Fibroblast of skin of left quadriceps (primary cell): ENCODE results near the gene ASAH2B.
"Not testable (repeated sequence)": the region's sequence is repeated elsewhere in the genome, so short reads cannot be mapped to it uniquely, and the experiment has no call there.

Experiments used
- DNase-seq, 2 experiments: peaks; one replicate each; pipeline ENCODE4 v3.0.0-alpha.2; 2013; ENCODE audit warnings: low read depth in 2 of 2

Gene ASAH2B

DNA sequence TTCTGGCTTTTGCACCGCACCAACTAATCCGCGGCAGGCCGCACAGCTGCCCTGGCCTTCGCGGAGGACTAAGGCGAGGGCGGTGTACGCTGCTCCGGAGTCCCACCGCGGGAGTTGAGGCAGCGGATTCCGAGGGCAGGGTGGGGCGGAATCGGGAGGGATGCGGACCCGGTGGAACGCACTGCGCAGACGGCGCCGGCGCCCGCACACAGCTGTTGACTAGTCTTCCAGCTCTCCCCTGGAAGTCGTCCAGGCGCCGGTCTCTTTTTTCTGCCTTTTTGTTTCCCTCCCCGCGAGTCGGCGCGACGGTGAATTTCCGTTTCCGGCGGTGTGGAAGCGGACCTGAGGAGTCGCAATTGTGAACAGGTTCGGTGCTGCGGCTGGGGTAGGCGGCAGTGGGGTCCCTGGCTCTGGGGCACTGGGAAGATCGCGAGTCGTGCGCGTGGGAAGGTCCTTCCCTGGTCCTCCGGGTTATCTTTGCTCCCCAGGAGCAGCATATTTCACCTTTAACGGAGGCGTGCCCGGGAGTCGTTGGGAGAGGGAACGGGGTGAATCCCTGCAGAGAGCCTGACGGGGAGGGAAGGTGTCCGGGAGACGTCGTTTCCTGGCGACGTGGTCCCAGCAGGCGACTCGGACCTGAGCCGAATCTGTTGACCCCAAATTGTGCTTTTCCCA, at the start of gene ASAH2B:
ASAH2B (plus strand) TSS at position 319 of the 675 bp plus-strand sequence. CDS start 5,195 bp downstream, outside the sequence.
- DNase-seq: peak; percentile 56 to 58

DNA sequence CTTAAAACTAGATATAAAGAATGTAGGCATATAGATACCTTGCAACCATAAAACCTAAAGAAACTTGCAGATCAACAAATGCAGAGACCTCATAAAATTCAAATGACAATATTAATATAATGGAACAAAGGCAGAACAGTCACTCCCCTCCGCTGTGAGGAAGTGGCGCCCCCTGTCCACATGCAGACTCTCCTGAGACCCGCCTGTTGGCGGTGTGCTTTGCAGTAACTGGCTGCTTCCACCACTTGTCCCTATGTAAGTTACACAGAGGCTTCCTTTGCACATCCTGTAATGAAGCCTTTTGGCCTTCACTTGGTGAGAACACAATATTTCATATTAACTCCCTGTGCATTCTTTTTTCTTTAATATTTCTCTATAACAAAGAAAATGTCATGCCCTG, 41.9 kb upstream of the ASAH2B start:
- DNase-seq: not testable (repeated sequence)

DNA sequence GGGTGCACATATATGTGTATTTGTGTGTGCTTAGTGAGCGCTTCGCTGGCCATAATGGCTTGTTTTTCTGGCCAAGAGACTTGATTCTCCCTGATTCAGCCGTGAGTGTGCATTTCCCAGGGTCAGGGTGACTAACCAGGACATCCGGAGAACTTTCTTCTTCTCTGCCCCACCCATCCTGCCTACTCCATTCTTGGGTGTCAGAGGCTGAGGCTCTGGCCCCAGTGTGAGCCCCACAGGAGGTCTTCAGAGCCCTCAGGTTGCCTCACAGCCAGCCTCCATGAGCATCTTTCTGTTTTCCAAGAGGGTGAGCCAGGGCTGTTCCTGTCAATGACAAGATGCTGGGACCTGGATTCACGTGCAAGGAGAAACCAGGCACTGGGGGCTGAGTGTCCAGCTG, 37.8 kb upstream of the ASAH2B start:
- DNase-seq: not testable (repeated sequence)

DNA sequence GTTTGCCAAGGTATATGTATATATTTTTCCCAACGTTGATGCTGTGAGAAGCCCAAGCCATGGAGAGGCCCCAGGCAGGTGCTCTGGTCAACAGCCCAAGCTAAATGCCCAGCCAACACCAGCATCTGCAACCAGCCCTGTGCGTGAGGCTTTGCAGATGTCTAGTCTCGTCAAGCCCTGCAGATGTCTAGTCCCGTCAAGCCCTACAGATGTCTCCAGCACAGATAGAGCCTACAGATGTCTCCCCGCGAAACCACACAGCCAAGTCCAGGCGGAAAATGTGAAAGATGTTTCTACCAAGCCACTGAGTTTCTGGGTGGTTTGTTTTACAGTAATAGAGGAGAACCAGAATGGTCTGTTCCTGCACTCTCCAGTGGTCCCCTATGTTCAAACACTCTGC, 36.7 kb upstream of the ASAH2B start:
- DNase-seq: not testable (repeated sequence)

DNA sequence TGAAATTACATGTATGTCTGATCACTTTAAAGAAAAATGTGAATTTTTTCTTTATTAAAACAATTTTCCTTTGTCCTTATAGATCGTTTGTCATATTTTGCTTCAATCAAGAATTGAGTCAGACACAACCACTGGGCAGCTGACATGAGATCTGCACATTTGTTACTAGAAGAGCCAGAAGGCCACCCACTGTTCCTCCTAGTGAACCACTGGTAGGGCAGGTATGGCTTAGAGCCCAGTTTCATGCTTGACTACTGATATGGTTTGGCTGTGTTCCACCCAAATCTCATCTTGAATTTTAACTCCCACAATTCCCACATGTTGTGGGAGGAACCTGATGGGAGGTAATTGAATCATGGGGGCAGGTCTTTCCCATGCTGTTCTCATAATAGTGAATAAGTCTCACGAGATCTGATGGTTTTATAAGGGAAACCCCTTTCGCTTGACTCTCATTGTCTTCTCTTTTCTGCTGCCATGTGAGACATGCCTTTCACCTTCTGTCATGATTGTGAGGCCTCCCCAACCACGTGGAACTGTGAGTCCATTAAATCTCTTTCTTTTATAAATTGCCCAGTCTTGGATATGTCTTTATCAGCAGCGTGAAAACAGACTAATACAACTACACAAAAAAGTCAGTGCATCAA, 35.2 kb upstream of the ASAH2B start:
- peak in 1 of 2 experiments; percentile 0 for DNase-seq

DNA sequence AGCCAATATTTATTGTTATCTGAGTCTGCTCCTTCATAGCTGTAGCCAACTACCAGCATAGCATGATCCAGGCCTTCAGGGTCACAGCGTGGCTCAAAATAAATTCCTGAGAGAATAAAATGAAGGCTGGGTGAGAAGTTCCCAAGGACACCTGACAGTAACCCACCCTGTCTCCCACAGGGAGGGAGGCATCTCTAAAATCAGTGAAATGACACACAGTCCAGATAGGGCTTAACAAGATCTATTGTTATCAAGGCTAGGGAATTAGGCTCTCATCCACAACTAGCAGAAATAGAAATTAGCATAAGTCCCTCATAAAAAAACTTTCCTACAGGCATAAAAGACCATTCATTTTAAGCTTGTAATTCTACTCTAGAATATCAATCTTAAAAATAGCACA, 33.7 kb upstream of the ASAH2B start:
- DNase-seq: not testable (repeated sequence)

DNA sequence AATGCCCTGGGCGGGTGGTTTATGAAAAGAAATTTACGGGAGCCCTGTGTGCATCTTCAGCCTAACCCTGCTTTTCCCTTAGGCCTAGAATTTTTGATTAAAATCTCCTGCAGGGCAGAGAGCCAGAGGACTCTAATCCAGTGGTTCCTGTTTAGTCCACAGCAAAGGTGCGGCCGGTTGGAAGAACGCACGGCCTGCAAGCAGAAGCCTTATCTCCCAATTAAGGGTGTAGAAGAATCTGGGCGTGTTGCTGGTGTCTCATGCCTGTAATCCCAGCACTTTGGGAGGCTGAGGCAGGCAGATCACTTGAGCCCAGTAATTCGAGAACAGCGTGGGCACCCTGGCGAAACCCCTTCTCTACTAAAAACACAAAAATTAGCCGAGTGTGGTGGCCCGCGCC, 29.5 kb upstream of the ASAH2B start:
- DNase-seq: not testable (repeated sequence)

DNA sequence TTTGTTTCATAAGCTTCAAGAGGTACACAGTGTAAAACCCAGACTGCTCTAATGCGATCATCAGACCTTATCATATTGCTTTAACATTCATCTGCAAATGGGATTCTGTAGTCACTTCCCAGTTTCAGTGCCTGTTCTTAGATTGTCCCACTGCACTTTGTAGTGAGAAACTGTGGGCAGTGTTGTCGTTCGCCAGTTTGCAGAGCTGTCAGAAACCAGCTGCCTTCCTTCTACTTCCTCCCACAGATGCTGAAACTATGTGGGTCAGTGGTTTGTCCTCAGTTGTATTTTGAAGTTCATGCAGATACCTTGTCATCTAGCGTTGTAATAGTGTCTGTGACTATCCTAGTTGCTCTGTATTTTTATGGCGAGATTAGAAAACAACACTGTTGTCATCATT, 15.9 kb upstream of the ASAH2B start:
- not testable (repeated sequence) for DNase-seq

DNA sequence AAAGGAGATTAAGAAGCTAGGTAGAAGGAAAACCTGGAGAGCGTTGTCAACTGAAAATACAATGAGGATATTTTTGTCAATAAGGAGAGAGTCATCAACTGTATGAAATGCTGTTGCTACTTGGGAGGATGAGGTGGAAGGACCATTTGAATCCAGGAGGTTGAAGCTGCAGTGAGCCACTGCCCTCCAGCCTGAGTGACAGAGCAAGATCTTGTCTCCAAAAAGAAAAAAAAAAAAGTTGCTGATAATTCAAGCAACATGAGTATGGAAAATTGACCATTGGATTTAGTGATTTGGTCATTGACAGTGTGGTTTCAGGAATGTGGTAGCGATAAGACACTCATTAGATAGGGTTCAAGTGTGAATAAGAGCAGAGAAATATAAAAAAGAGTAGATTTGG, 11.6 kb upstream of the ASAH2B start:
- not testable (repeated sequence) for DNase-seq

DNA sequence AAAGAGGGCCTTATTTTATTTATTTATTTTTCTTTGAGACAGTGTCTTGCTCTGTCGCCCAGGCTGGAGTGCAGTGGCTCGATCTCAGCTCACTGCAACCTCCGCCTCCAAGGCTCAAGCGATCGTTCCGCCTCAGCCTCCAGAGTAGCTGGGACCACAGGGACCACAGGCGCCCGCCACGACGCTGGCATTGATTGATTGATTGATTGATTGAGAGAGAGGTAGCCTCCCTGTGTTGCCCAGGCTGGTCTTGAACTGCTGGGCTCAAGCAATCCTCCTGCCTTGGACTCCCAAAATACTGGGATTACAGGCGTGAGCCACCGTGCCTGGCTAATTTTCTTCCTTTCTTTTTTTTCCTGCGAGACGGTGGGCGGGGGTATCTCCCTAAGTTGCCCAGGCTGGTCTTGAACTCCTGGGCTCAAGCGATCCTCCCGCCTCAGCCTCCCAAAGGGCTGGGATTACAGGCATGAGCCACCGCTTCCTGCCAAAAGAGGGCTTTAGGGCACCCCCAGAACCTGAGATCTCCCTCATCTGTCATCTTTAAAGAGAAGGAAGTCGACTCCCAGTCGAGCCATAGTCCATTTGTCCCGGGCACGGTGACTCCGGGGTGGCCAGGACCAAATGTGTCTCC, 634 bp upstream of the ASAH2B start:
- not testable (repeated sequence) for DNase-seq

DNA sequence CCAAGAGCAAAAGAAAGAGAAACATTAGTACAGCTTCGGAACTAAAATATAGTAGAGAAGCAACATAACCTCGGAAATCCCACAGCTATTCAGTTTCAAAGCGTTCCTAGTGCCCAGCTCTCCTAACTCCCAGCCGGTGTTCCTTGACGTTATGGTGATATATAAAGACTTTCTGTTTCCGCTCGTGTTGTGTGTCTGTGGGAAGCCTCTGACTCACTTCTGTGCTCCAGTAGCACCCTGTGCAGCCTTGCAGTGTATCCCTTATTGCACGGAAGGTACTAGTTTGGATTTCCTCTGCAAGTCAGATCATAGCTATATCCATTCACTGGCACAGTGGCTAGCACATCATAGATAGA, 535 bp downstream of the ASAH2B start:
- DNase-seq: peak in 1 of 2 experiments; percentile 27

DNA sequence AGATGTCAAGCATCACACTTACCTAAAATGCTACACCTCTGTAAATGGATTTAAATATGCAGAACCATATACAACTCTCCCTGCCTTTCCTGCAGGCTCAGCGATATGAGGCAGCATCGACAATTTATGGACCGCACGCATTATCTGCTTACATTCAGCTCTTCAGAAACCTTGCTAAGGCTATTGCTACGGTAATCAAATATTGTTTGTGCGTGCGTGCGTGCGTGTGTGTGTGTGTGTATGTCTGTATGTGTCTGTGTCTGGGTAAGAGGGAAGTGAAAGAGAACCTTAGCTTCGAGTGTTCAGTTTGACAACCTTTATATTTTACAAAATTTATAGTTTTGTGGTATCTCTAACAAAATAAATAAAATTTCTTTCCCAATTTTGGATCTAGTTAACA, 3.1 kb downstream of the ASAH2B start:
- not testable (repeated sequence) for DNase-seq

DNA sequence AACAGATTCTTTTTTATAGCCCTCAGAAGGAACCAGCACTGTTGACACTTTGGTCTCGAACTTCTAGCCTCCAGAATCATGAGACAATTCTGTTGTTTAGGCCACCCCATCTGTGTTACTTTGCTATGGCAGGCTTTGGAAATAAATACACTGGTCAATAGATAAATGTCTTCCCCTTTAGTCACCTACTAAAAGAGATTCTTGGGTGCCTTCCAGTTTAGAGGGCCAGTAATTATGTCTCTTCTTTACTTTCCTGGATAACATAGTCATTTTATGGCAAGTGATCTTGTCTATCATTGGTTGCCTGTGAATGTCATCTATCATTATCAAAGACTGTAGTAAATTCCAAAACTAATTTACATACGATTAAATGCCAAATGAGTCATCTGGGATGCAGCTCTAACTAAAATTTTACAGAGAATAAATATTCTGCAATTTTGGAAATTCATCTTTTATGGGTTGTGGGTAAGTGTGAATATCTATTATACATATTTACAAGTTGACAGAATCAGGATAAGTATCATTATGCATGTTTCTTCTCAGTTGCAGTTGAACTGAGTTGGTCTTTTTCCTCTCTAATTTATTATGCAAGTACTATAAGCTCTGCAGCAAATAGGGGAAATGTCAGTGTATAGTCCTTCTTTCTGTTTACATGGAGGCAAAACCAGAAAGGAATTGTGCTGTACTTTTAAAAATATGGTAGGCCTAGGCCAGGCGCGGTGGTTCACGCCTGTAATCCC, 27.2 kb downstream of the ASAH2B start:
- peak; percentile 63 to 66 for DNase-seq

DNA sequence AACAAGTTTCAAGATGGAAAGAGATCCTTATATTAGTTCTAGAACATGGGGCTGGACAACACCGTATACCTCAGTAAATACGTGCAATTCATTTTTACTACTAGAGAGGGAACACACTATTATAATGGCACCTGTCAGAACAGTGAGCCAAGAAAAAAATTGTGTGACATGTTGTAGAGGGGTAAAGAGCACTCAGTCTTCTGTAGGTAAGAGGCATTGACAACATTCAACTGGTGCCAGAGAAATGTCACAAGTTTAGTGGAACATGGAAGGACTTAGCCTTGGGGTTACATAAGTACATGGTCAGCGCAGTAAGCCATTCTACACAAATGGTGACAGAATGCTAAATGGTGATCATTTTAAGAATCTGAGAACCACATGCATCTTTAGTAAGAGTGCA, 32.3 kb downstream of the ASAH2B start:
- DNase-seq: not testable (repeated sequence)

DNA sequence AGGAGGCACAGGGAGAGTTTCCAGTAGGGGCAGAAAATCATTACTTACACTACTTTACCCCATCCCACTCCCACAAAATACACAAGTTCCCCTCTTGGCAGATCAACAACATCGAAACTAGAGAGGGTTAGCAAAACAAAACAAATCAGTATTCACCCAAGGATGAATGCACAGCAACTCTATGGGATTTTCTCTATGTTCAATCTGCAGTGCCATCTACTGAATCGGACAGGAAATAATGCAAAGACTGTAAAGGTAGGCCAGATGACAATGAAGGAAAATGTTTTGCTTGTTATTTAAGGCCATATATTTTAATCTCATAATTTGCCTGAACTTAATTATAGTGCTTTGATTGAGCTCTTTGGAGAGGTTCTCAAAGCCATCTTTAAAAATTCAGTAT, 35.1 kb downstream of the ASAH2B start:
- DNase-seq: not testable (repeated sequence)

DNA sequence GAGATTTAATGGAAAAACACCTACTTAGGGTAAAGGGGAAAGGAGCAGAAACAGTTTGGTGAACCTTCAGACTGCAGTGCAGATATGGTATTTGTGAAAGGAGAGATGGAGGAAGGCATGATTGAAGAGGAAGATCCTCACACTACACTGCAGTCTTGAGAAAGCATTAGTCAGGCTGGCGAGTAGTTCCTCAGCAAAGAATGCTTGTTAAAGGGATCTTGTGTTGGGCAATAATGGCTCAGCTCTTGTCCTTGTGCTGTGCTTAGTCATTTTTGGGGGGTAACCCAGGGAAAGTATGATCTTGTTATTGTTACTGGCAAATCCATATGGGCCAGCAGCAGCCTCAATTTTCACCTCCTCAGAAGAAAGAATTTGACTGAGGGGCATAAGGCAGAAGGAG, 40.3 kb downstream of the ASAH2B start:
- DNase-seq: not testable (repeated sequence)

DNA sequence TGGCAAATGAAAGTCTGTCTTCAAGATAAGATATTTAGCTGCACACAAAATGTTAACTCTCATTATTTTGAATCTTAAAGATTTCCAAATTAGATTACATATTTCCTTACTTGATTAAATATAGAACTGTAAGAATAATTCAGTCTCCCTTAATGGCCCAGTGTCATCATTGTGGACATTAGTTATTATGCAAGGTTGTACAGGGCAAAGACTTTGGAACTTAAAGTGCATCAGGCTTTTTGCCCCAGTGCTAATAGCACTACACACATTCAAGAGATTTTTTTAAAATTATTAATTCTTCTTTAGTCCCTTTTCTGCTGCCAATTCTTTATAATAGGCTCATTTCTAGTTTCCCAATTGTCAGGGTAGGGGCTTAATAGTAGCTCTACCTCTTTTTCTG, 42.3 kb downstream of the ASAH2B start:
- not testable (repeated sequence) for DNase-seq

DNA sequence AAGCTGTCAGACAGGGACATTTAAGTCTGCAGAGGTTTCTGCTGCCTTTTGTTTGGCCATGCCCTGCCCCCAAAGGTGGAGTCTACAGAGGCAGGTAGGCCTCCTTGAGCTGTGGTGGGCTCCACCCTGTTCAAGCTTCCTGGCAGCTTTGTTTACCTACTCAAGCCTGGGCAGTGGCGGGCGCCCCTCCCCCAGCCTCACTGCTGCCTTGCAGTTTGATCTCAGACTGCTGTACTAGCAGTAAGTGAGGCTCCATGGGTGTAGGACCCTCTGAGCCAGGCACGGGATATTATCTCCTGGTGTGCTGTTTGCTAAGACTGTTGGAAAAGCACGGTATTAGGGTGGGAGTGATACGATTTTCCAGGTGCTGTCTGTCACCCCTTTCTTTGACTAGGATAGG, 48.2 kb downstream of the ASAH2B start:
- DNase-seq: not testable (repeated sequence)

DNA sequence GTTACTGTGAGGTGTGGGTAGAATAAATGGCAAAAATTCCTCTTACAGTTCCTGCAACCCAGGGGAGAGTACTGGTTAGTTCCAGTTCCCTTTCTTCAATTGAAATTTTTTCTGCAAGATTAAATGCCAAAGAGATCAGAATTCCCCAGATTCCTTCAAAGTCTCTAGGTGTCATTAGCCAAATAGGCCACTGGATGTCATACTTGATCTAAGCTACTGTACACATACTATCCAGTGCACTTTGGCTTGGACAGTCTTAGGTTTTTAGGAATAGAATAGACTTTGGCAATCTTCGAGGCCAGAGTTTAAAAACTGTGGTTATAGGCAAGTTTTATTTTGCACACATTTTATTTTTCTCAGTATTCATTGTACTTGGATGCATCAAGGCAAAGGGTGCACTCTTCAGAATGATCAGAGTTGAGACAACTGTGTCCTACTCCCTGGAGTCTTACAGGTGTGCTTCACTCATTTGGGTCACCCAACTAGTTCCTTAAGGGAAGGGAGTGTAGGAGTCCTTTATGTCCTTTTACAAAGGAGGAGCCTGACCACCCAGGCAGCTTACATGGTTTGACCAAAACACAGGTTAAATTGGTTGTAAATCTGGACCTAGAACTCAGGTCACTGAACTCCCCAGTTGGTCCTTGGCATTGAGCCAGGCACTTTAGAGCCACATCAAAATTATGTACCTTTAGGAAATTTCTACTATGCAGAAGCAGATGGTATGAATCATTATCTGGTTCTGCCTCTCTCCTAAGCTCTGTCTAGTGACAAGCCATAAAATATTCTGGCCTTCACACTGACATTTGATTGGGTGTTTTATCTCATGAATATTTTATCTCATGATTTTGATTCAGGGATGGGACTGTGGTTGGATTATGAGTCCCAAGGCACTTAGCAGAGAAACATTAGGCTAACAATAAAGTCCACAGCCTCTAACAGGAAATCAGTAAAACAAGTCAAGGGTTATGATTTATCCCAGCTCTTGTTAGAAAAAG, 49.5 kb downstream of the ASAH2B start:
- DNase-seq: peak in 1 of 2 experiments; percentile 21

DNA sequence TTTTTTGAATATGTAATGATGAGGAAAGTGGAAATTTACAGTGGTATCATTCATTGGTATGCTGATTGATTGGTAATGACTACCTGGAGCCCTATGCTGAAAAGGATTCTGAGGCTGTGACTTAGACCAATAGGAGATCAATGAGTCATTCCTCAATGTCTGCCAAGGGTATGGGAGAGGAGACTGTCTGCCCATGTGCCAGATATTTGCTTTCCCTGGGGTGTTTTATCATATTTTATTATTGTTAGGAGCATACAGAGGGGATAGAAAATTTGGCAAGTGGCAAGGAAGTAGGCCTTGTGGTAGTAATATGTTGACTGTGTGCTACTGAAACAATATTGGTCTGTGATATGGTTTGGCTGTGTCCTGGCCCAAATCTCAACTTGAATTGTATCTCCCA, 54.8 kb downstream of the ASAH2B start:
- no peak for DNase-seq

DNA sequence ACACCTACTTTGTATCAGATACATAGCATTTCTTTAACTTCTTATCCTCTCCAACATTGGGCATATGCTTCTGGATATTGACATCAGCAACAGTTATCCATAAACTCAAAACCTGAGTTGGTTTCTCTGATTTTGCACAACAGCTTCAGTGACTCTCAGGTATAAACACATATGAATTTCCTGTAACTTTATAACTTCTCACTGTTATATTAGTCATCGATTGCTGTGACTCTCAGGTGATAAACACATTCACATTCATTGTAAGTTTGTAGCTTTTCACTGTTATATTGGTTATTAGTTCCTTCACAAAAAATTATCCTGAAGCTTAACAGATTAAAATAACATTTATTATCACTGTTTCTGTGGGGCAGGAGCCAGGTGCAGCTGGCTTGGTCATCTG, 57.0 kb downstream of the ASAH2B start:
- DNase-seq: no peak
